ENCODE measurements around the gene LZIC. TPM values are rescaled to one million over a fixed set of nuclear protein-coding genes. Genes with fewer than 3 reads are reported as not detected.
A peak's percentile ranks its signal among the peaks of the same experiment; 100 is the strongest.
"Not testable (repeated sequence)": the region's sequence is repeated elsewhere in the genome, so short reads cannot be mapped to it uniquely, and the experiment has no call there.

The LZIC gene
- total RNA-seq, 1 donor from 2014 or later, result 35.9 TPM

- no peaks in the 10 kb centered on the region for H3K9me3 Mint-ChIP-seq
- H3K27ac Mint-ChIP-seq, result no peak overlapping the region
- DNase-seq, result no peak
- H3K4me1 Mint-ChIP-seq, result no peaks in the 10 kb centered on the region
- H3K36me3 Mint-ChIP-seq (ENCODE audit: low read depth), result no peaks in the 10 kb centered on the region
- peaks cover 3% of the 10 kb centered on the region for H3K27me3 Mint-ChIP-seq
- intact Hi-C loops (cut with micrococcal nuclease), result no loop called here
- H3K4me3 Mint-ChIP-seq, result no peak overlapping the region
Observed at GRCh38 chr1:9922342-9922741, 20.8 kb downstream of the LZIC start.

DNA sequence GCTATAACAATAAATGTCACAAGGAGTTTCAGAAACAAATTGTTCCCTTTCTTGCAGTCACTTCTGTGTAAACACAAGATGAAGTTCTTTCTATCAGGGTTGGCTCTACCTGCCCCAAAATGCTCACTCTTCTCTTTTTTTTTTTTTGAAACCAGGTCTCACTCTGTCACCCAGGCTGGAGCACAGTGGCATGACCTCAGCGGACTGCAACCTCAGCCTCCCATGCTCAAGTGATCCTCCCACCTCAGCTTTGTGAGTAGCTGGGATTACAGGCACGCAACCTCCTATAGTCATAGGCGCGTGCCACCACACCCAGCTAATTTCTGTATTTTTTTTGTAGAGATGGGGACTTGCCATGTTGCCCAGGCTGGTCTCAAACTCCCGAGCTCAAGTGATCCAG, 22.6 kb downstream of the LZIC start:
- H3K27ac Mint-ChIP-seq, result no peak overlapping the region
- no peak for DNase-seq
- H3K9me3 Mint-ChIP-seq, result no peaks in the 10 kb centered on the region
- peaks cover 4% of the 10 kb centered on the region for H3K27me3 Mint-ChIP-seq
- H3K4me3 Mint-ChIP-seq, result no peak overlapping the region
- intact Hi-C loops (cut with micrococcal nuclease), result no loop called here
- no peaks in the 10 kb centered on the region for H3K36me3 Mint-ChIP-seq (ENCODE audit: low read depth)
- no peaks in the 10 kb centered on the region for H3K4me1 Mint-ChIP-seq

DNA sequence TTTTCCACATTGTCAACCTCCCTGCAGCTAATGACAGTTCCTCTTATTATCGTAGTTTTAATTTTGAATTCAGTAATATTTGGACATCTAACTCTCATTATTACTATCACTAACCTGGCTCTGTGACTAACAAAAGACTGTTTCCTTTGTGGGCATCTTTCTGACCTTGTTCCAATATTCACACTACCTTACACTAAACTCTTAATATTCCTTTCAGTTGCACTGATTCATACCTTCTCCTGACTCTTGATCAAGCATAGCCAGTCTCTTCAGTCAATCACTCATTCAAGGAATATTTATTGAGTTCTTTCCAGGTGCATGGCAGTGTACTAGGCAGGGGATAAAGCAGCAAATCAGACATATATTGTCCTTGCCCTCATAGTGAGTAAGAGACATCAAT, 25.3 kb downstream of the LZIC start:
- intact Hi-C loops (cut with micrococcal nuclease), result no loop called here
- no peak for DNase-seq
- Mint-ChIP-seq H3K4me1 (no peaks in the 10 kb centered on the region), H3K9me3 (no peaks in the 10 kb centered on the region), H3K27ac (no peak overlapping the region), H3K27me3 (peaks cover 7% of the 10 kb centered on the region), H3K36me3 (ENCODE audit: low read depth) (no peaks in the 10 kb centered on the region), H3K4me3 (no peak overlapping the region)

GRCh38 chr1:9917495-9917894, 25.7 kb downstream of the LZIC start:
- H3K4me1 Mint-ChIP-seq; H3K36me3 Mint-ChIP-seq (ENCODE audit: low read depth); intact Hi-C loops (cut with micrococcal nuclease); DNase-seq; H3K4me3 Mint-ChIP-seq; H3K27me3 Mint-ChIP-seq; H3K27ac Mint-ChIP-seq; H3K9me3 Mint-ChIP-seq: not testable (repeated sequence)

DNA sequence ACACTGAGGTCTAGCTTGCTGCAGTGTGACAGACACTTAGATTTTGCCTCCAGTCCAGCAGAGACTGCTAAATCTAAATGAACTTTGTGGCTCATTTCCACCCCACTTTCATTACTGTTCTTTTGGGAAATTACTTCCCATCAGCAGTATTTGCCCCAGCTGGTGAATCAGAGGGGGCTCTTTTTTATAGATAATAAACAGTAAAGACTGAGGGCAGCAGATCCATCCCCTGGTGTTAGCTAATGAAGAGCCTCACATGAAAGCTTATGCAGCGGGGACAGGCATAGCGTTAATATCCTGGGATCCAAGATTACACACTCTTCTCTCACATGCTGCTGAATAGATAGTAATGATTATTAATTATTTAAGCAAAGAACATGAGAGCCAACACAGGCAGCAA, 26.7 kb downstream of the LZIC start:
- Mint-ChIP-seq H3K9me3 (no peaks in the 10 kb centered on the region), H3K4me3 (no peak overlapping the region), H3K27ac (no peak overlapping the region), H3K36me3 (ENCODE audit: low read depth) (no peaks in the 10 kb centered on the region), H3K27me3 (peaks cover 7% of the 10 kb centered on the region), H3K4me1 (peaks cover 5% of the 10 kb centered on the region)
- no peak for DNase-seq
- intact Hi-C loops (cut with micrococcal nuclease), result no loop called here

DNA sequence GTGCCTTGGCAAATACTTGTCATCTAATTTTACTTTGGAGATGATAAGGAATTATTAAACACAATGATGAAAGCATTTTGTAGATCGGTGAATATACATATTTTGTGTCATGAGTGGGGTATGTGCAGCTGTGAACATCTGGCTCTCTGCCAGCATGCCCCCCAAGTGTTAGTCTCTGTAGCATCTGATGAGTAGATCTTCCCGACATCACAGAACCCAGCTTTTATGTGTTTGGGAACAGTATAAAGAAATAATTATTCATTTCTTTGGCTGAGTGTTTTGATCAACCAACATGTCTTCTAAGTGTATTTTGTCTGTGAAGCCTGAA, 28.6 kb downstream of the LZIC start:
- intact Hi-C loops (cut with micrococcal nuclease), result no loop called here
- no peaks in the 10 kb centered on the region for H3K9me3 Mint-ChIP-seq
- no peak overlapping the region for H3K4me3 Mint-ChIP-seq
- no peak overlapping the region for H3K27ac Mint-ChIP-seq
- no peaks in the 10 kb centered on the region for H3K36me3 Mint-ChIP-seq (ENCODE audit: low read depth)
- DNase-seq, result no peak
- H3K4me1 Mint-ChIP-seq, result peaks cover 13% of the 10 kb centered on the region
- peaks cover 7% of the 10 kb centered on the region for H3K27me3 Mint-ChIP-seq

- Mint-ChIP-seq H3K9me3 (no peaks in the 10 kb centered on the region), H3K27ac (peak overlapping the region; percentile 66), H3K27me3 (peaks cover 5% of the 10 kb centered on the region), H3K4me1 (peaks cover 29% of the 10 kb centered on the region), H3K36me3 (ENCODE audit: low read depth) (no peaks in the 10 kb centered on the region), H3K4me3 (peak overlapping the region; percentile 39)
- intact Hi-C loops (cut with micrococcal nuclease), result no loop called here
- no peak for DNase-seq
Observed at GRCh38 chr1:9912264-9912936, 30.8 kb downstream of the LZIC start.

DNA sequence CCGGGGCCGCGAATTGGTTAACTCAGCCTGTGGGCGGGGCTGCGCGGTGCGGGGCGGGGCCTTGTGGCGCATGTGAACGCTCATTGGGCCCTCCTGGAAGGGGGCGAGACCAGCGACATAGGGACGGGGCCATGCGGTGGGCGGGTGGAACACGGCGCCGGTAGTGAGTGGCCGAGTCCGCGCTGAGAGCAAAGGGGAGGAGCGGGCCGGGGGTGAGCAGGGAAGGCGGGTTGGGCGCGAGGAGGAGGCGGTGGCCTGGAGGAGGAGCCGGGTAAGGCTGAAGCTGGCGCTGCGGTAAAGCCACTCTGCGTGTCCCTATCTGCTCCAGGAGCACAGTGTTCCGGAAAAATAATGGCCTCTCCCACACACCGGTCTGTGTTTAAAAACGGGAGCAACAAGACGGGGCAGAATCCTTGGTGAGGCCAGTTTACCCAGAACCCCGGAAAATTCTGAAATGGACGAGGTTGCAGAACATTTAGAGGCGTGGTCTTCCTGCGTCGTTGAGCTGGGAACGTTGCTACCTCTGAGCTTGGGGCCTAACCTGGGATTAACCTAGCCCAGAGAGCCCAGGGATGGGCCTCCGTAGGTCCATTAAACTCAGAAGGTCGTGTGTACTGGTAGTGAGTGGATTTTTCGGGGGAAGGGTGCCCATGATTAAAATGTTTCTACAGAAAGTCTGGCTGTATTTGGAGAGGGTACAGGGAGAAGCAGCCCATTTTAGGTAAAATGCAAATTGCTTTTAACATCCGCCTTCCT, 32.6 kb downstream of the LZIC start:
- Mint-ChIP-seq H3K27me3 (peaks cover 4% of the 10 kb centered on the region), H3K27ac (peak overlapping the region; percentile 98), H3K4me3 (peak overlapping the region; percentile 97), H3K9me3 (no peaks in the 10 kb centered on the region), H3K4me1 (peaks cover 29% of the 10 kb centered on the region), H3K36me3 (ENCODE audit: low read depth) (no peaks in the 10 kb centered on the region)
- peak; percentile 100 for DNase-seq
- intact Hi-C loops (cut with micrococcal nuclease), result loop anchor here (1.0 kb wide), 3 partner anchors 33 to 371 kb away; partner anchors contain the start of genes LZIC, NMNAT1, SLC25A33 and UBE4B

- H3K27me3 Mint-ChIP-seq, result peaks cover 4% of the 10 kb centered on the region
- DNase-seq, result no peak
- peaks cover 31% of the 10 kb centered on the region for H3K4me1 Mint-ChIP-seq
- H3K9me3 Mint-ChIP-seq, result no peaks in the 10 kb centered on the region
- intact Hi-C loops (cut with micrococcal nuclease), result loop anchor here (1.0 kb wide), 3 partner anchors 33 to 371 kb away; partner anchors contain the start of genes LZIC, NMNAT1, SLC25A33 and UBE4B
- H3K36me3 Mint-ChIP-seq (ENCODE audit: low read depth), result no peaks in the 10 kb centered on the region
- peak within 1 kb of the TSS; percentile 97 for H3K4me3 Mint-ChIP-seq
- H3K27ac Mint-ChIP-seq, result peak within 1 kb of the TSS; percentile 98
Observed at GRCh38 chr1:9910076-9910422, 33.1 kb downstream of the LZIC start, which contains the start of gene CTNNBIP1. Gene CTNNBIP1 (minus strand): TSS chr1:9910269. CDS start chr1:9872064, 38,205 bp downstream.

DNA sequence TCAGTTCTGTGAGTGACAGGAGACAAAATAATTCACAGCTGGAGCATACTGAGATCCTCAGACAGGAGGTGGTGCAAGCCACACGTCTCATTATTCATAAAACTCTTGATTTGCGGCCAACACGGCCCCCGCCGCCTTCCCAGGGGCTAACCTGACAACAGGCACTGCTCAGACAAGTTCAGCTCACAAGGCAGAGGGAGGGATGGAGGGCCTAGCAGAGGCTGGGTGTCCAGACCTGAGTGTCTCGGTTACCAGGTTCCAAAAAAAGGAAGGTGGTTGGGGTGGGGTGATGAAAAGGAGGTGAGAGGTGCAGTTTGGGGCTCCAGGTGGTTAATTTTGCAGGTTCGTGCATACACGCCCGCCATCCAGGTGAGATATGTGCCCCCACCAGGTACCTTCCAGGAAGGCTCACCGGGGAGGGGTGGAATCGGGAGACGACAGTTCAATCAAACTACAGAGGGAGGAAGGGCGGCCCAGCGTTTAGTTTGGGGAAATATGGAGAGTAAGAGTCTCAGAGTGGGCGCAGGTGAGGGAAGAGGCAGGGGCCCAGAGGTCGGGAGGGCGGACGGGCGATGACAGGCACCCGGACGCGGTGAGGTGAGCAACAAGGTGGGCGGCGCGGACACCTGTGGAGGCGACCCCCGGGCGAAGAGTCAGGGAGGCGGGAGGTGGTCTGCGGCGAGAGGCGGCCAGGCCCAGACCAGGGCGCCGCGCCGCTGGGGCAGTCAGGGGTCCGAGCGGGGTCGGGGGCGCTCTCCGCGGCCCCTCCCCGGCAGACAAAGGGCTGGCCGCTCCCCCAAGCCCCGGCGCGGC, 33.8 kb downstream of the LZIC start:
- H3K36me3 Mint-ChIP-seq (ENCODE audit: low read depth), result no peaks in the 10 kb centered on the region
- H3K9me3 Mint-ChIP-seq, result no peaks in the 10 kb centered on the region
- intact Hi-C loops (cut with micrococcal nuclease), result loop anchor here (1.0 kb wide), 3 partner anchors 34 to 370 kb away; partner anchors contain the start of genes LZIC, NMNAT1, SLC25A33 and UBE4B
- H3K4me1 Mint-ChIP-seq, result peaks cover 35% of the 10 kb centered on the region
- peaks cover 3% of the 10 kb centered on the region for H3K27me3 Mint-ChIP-seq
- DNase-seq, result peak; percentile 78
- peak overlapping the region; percentile 72 for H3K27ac Mint-ChIP-seq
- peak overlapping the region; percentile 85 for H3K4me3 Mint-ChIP-seq

GRCh38 chr1:9908871-9909233, 34.3 kb downstream of the LZIC start:
- intact Hi-C loops (cut with micrococcal nuclease), result no loop called here
- DNase-seq, result no peak
- Mint-ChIP-seq H3K9me3 (no peaks in the 10 kb centered on the region), H3K4me3 (peak overlapping the region; percentile 85), H3K27ac (no peak overlapping the region), H3K27me3 (peaks cover 2% of the 10 kb centered on the region), H3K4me1 (peaks cover 40% of the 10 kb centered on the region), H3K36me3 (ENCODE audit: low read depth) (no peaks in the 10 kb centered on the region)

- H3K36me3 Mint-ChIP-seq (ENCODE audit: low read depth), result no peaks in the 10 kb centered on the region
- no peaks in the 10 kb centered on the region for H3K9me3 Mint-ChIP-seq
- no peak for DNase-seq
- no peak overlapping the region for H3K4me3 Mint-ChIP-seq
- peaks cover 2% of the 10 kb centered on the region for H3K27me3 Mint-ChIP-seq
- peaks cover 41% of the 10 kb centered on the region for H3K4me1 Mint-ChIP-seq
- intact Hi-C loops (cut with micrococcal nuclease), result no loop called here
- no peak overlapping the region for H3K27ac Mint-ChIP-seq
Observed at GRCh38 chr1:9907441-9907840, 35.8 kb downstream of the LZIC start.

DNA sequence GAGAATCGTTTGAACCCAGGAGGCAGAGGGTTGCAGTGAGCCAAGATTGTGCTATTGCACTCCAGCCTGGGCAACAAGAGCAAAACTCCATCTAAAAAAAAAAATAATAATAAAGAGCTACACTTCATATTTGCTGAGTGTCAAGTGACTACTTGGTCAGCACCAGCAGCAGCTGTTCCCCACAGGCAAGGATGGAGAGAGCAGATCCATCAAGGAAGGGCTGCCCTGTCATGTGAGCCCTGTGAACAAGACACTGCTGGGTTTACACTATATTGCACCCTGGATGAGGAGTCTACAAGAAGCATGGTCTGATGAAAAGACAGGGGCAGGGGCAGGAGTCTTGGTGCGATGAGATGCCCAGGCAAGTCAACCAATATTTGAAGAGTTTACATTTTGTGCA, 36.7 kb downstream of the LZIC start:
- DNase-seq, result no peak
- no peak overlapping the region for H3K4me3 Mint-ChIP-seq
- no peaks in the 10 kb centered on the region for H3K9me3 Mint-ChIP-seq
- intact Hi-C loops (cut with micrococcal nuclease), result no loop called here
- peaks cover 2% of the 10 kb centered on the region for H3K27me3 Mint-ChIP-seq
- no peak overlapping the region for H3K27ac Mint-ChIP-seq
- no peaks in the 10 kb centered on the region for H3K36me3 Mint-ChIP-seq (ENCODE audit: low read depth)
- H3K4me1 Mint-ChIP-seq, result peaks cover 37% of the 10 kb centered on the region

DNA sequence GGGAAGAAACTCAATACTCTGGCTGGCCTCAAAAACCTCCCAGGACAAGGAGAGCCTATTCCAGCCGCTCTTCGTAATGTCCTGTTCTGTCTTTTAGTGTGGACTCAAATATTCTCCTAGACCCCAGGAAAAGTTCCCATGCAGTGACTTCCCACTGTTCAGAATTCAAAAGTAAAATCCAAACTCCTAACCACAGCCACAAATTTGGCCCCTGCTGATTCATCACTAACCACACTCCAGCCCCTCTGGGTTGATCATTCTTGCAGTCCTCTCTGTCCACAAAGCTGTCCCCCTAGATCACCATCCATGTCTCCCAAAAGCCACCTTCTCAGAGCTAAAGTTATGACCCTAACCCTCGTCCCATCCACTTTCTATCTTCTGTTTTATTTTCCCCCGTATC, 38.2 kb downstream of the LZIC start:
- Mint-ChIP-seq H3K4me1 (peaks cover 32% of the 10 kb centered on the region), H3K4me3 (no peak overlapping the region), H3K27ac (no peak overlapping the region), H3K9me3 (no peaks in the 10 kb centered on the region), H3K27me3 (peaks cover 2% of the 10 kb centered on the region), H3K36me3 (ENCODE audit: low read depth) (no peaks in the 10 kb centered on the region)
- DNase-seq, result no peak
- intact Hi-C loops (cut with micrococcal nuclease), result no loop called here

All from activated CD4-positive, alpha-beta T cell treated with anti-CD3 and anti-CD28 coated beads, Interleukin-2, amount 10 ng/mL, durations not matched to agents 24 days and 14 days (primary cell).